ENCODE measurements around the gene ZCCHC9.

DNA sequence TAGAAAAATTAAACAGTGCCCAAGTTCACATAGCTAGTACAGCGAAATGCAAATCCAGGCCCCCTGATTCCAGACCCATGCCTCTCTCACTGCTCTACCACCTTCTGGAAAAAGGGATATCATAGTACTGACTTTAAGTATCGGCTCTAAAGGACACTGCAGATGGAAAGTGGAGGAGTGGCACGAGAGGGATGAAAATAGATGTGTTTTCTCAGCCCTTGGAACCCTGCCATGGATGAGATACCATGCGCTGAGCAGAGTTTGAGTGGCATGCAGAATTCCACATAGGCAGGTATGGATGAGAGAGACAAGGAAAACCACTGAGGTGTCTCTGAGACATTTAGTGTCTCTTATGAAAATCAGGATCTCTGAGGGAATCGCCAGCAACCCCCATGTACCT lies 49.5 kb upstream of the ZCCHC9 start:
- TF ChIP-seq POLR2AphosphoS5 (IDR thresholded peaks at IDR 0.05; ENCODE audit: borderline replicate concordance, low read depth, low read length), result no peak
- TF ChIP-seq EZH2 (IDR thresholded peaks at IDR 0.05), result no peak

All from SK-N-MC (cell line).